Activated CD8-positive, alpha-beta memory T cell treated with anti-CD3 and anti-CD28 coated beads, Interleukin-2, amount 50 U/mL, for 48 hours (primary cell): ENCODE results near the gene MXD3.
"Not testable (repeated sequence)": the region's sequence is repeated elsewhere in the genome, so short reads cannot be mapped to it uniquely, and the experiment has no call there.

ENCODE experiments used
- DNase-seq: peaks from one replicate; pipeline ENCODE4 v3.0.0-alpha.2; 2020

Gene MXD3

DNA sequence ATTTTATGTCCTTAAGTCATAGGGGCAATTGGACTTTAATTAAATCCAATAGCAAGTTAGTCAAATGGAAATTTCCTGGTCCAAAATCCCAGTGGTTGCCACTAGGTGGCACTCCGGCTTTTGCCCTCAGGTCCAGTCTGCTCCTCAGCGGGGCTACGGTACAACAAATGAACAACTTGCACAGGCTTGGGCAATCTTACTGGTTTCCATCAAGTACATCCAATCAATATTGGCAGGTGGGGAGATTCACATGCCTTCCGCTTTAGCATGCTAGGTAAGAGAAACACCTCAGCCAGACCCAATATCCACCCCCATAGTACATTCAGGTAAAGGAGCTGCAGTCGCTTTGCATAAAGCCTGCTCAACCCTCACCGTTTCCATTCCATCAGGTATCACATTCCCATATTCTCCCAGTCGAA, 6.3 kb upstream of the MXD3 start:
- DNase-seq, result peak; percentile 83

DNA sequence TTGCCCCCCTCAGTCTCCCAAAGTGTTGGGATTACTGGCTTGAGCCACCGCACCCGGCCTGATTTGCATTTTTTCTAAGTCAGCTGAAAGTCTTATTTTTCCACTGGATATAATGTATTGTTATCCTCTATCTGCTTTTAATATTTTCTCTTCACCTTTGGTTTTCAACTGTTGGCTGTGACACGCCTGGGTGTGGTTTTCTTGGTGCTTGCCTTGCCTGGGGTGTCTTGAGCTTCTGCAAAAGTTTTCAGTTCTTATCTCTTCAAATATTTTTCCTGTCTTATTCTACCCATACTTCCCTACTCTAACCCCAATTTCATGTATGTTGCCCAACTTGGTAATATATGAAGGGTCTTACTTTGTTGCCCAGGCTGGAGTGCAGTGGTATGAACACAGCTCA, 4.3 kb upstream of the MXD3 start:
- DNase-seq, result no peak

DNA sequence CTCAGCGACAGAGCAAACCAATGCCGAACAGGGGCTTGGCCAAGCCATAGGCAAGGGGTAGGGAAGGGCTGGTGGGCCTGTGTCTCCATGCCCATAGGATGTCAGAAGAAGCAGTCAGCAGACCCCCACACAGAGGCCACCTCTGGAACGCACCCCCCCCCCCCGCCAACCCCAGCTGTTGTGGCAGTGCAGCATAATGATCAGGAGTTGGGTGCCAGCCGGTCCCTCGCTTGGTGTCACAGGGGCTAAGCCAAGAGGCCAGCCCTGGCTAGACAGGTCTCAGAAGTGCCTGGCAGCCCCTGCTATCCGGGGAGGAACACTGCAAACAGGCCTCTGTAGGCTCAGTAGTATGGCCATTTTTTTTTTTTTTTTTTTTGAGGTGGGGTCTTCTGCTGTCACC, 3.7 kb upstream of the MXD3 start:
- DNase-seq, result no peak

DNA sequence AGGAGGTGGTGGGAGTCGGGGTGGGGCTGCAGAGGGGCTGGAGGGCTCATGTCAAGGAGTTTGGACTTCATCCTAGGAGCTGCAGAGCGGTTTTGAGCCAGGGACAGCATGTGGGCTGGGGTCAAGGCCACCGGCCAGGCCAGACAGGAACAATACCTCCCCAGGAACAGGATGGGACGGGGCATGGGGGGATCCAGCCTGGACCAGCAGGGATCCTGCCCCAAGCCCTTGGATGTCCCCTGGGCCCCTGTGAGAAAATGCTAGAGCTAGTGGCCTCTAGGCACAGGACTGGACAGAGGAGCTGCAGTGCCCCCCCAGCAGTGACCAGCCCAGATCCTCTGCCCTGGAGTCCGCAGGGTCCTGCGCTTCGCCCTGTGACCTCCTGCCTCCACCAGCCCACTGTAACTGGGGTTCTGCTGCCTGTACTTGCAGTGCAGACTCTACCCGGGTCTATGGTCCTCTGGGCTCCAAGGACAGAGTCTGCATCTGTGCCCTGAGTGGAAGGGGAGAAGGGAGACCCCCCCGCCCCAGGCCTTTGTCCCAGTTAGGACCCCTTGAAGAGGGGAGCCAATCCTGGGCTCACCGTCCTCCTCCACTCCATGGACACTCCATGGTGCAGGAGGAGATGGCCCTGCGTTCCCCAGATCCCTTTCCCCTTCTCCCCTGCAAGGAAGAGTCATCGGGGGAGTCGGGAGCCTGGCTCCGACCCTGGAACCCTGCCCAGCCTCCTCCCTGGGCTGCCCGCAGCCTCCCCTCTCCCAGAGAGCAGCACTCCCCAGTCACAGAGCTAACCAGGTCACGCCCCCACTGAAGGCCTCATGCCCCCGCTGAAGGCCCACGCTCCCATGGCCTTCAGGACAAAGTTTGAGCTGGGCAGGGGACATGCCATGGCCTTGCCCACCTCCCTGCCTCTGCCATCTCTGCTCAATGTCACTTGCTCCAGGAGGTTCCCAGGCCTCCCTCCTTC, 3.0 kb upstream of the MXD3 start:
- DNase-seq, result no peak

DNA sequence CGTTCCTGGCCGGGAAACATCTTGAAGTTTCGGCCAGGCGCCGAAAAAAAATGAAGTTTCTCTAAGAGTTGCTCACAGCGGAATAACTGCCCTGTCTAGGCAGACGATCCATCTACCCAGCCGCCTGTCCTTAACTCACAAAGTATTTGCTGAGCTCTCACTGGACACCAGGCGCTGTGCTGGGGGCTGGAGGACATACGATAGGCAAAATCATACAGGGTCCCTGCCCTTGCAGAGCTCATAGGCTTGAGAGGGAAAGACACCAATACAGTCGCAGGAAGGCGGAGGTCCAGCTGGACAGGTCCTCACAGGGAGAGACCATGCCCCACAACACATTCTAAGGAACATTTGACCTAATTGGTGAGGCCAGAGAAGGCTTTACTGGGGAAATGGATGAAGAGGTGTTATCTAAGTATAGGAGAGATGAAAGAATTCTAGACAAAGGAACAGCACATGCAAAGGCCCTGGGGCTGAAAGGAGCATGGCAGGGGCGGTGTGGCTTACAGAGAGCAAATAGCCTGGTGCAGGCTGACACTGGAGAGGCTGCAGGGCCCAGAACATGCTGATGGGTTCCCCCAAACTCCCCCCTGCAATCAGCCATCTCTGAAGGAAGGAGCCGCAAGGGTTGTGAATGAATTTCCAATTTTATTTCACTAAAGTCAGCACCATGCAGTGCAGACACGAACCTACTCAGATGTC, 2.0 kb upstream of the MXD3 start:
- DNase-seq, result no peak

DNA sequence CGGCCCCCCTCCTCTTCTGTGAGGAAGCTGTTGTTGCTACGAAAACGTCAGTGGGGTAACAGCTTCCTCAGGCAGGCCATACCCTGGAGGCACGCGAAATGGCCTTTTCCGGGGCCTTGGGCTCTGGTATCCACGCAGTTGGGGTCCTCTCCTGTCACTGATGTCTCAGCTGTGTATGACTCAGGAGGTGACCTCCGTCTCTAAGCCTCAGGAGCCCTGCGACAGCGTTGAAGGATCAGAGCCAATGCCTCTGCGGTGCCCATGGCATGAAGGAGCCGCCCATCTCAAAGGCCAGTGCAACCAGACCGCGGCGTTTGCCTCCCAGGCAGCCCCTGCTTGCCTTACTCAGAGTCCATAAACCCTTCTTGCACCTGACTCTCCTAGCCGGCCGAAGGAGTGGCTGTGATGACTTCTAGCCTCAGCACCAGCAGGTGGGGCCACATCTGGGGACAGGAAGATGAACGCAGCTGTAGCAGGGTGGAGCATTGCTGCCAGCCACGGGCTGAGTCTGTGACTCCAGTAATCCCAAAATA, 1.0 kb upstream of the MXD3 start:
- DNase-seq, result peak; percentile 79

DNA sequence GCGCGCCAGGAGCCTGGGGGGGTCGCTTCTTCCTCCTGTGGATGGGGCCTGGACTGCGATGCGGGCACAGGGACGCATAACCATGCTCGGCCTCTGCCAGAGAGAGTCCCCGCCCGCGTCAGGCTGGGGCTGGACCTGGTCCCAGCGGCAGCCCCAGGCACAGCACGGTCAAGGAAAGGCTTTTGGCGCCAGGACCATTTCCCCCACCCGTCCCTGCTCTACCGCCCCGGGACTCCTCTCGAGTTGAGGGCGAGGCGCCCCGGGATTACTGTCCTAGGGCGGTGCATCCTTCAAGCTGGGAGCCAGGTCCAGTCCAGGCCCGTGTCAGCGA, 341 bp downstream of the MXD3 start:
- DNase-seq, result no peak

DNA sequence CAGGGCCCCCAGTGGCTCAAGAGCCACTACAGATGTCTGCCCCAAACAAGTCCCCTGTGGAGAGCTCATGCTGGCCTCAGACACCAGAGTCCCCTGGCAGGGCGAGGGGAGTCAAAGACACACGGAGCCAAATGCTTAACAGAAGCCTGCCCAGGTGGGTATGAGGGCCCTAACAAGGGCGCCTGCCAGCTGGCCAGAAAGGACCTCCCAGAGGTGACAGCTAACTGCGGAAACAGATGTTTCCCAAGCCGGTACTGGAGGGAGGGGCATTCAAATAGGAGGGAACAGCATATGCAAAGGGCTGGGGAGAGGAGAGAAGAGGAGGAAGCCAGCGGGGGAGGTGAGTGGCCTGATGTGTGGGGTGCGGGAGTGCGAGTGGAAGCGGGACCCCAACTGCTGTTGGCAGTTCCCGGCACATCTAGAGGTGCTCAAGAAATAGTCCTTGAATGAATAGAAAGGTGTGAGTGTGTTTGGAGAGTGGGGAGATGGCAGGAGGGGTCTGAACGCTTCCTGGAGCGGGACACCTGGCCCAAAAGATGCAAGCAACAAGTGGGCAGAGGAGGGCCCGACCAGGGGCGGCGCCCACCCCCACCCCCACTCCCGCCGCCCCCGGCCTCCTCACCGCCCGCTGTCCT, 824 bp downstream of the MXD3 start:
- DNase-seq, result no peak

DNA sequence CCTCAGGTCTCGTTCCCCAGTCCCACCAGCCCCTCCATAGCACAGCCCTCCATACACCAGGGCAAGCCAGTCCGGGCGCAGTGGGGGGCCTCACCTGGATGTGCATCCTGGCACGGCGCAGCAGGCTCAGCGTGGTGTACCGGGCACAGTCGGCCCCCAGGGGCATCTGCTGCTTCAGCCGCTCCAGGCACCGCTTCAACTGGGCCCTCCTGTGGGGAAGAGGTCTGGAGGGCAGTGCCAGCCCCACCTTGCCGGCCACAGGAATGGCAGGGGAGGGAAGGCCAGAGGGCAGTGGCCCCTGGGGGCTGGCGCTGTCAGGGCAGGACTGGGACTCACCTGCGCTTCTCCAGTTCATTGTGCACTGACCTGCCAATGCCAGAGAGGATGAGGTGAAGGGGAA, 1.4 kb downstream of the MXD3 start:
- DNase-seq, result no peak

DNA sequence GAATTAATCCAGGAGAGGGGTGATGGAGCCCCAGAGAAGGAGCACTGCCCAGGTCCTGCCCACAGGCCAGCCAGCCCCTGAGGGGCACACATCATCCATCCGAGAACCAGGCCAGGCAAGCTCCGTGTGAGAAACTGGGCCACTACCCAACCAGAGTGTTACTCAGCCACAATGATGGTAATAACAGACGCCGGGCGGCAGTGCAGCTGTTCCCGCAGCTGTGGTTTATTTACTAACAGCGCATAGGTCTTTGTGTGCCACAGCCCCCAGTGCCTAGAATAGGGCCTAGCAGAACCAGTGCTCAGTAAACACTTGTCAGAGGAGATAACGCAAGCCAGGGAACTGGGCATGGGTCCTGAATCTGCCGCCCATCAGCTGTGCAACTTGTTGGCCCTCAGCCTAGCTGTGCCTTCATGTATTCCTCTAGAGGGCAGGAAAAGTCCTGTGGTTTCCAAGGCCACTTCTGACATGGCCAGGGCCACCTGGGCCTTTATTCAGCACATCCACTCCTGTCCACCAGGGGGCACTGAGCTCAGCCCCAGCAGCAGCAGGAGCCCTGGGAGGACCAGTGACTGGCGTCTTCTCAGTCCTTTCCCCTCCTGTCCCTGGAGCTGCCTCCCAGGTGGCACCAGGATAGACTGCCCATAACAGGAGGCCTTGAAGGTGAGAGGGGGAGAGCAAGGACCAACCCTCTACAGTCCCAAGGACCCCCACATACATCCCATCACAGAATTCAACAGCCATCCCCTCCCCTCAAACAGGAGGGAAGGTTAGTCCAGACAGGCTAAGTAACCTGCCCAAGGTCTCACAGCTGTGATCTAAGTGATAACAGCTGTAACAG, 2.1 kb downstream of the MXD3 start:
- peak; percentile 85 for DNase-seq

DNA sequence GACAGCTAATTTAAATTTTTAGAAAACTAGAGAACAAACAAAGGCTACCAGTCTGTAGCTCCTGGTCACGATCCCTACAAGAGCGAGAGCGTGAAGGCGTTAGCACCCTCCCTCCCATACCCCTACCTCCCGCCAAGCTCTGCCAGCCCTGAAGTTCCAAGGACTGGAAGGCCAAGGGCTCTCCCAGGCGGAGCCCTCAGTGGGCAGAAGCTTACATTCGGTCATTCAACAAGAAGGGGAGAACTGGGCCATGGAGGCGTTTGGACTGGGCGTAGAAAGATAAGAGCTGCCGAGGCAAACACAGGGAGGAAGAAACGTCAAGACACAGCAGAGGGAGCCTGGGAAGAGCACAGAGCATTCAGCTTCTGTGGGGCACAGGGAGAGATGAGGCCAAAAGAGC, 3.0 kb downstream of the MXD3 start:
- DNase-seq, result no peak

DNA sequence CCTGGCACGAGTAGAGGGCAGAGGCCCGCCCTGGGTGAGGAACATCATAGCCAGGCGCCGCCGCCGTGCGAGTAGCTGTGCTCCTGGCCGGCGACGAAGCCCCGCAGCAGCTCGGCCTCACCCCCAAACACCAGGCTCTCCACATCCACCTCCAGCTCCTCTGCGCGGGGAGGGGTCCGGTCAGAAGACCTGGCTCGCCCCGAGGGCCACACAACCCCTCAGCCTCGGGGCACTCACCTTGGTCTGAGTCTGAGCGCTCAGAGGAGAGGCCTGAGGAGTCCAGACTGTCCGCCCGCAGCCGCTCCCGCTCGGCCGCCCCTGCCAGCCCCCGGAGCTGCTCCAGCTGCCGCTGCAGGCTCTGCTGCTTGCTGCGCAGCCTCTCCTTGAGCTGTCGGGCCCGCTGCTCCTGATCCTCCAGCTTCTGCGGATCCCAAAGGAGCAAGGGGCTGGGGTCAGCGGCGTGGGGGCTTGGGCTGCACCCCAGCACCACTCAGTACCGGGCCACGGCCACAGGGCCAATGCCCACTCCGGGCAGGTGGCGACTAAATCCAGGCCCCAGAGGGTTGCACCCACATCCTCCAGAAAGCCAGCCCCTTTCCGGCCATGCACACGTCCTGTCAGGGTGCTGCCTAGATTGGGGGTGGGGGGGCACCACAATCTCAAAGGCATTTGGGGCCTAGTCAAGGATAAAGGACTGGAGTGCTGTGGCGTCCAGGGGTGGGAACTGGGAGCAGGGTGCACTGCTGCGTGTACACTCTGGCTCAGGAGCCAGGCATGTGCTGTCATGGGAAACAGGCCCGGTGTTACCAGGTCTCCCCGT, 3.9 kb downstream of the MXD3 start:
- DNase-seq, result no peak

DNA sequence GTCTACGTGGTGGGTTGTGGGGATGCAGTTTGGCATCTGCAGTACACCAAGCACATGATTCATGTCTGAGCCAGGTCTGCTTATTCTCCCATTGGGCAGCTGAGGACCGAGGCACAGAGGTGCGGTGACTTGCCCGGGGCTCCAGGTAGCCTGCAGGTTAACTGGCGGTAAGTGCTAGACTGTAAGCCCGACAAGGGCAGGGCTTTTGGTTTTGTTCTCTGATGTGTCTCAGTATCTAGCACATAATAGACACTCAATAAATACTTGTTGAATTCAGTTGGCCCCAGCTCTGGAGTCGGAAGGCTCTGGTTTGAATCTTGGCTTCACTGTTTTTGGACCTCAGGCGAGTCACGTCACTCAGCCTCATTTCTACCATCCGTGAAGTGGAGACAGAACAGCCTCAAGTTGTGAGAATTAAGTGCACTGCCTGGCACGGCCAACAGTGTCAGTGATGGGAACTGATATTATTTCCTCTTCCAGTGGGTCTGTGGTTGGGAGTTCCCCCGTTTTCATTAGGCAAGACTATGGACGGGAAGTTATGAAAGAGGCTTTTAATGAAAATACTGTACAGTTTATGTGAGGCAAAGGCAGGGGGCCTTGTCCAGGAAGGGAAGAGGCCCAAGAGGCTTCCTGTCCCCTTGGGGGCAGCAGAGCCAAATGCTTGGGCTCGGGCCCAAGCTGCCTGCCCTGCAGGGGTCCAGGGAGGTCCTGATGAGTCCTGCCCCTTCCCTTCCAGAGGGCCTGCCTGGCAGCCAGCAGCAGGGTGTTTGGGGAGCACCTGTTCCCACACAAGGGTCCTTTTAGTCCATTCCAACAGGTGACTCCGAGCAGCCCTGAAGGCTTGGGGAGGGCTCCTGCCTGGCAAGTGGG, 4.8 kb downstream of the MXD3 start:
- DNase-seq, result no peak

DNA sequence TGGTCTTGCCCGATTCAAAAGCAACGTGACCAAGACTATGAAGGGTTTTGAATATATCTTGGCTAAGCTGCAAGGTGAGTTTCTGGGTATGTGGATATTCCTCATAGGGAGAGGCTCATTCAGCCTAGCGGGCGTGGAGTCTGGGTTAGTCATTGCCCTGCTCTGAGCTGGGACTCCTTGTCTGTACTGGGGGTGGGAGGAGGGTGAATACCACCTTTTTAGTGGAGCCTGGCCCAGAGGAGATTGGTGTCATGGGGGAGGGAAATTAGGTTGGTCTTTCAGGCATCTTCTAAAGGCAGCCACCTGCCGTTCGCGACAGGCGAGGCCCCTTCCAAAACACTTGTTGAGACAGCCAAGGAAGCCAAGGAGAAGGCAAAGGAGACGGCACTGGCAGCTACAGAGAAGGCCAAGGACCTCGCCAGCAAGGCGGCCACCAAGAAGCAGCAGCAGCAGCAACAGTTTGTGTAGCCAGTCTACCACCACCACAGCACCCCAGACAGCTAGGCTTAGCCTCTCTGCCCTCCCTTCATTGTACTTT, 5.5 kb downstream of the MXD3 start:
- not testable (repeated sequence) for DNase-seq

DNA sequence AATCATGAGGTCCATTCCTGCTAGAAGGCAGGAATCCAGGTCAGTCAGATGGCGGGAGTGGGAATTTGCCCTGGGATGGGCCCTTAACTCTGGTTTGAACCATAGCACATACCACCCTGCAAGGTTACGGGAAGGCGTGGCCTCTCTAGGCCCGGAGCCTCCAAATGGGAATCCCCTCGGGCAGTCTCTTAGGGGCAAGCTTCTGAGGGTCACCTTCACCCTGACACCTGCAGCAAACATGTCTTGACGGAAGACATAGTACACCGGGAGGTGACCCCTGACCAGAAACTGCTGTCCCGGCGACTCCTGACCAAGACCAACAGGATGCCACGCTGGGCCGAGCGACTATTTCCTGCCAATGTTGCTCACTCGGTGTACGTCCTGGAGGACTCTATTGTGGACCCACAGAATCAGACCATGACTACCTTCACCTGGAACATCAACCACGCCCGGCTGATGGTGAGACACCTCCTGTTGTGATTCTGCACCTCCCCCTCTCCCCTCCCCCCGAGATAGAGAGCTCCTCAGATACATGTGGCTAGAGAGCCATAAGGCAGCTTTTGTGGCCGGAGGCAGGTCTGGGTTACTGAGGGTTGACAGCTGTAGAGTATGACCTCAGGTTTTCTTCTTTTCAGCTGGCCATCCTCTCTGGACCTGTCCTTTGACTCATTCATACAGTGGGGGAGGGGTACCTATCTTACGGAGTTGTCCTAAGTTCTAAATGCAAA, 7.1 kb downstream of the MXD3 start:
- DNase-seq, result peak; percentile 69

DNA sequence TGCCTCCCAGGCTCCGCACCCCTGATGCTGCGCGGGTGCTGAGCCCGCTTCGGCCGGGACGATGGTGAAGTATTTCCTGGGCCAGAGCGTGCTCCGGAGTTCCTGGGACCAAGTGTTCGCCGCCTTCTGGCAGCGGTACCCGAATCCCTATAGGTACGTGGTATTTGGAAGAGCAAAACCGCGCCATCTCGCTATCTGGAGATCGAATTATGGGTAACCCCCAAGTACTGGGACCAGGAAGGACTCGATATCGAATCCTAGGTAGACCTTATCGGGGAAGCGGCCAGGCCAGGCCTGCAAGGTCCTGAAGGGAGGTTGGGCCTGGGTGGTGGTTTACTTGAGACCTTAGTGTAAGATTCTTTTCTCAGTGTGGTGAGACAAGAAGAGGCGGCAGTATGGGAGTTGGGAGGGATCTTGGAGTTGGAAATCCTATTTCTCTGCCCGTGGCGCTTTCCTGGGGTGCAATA, 7.7 kb downstream of the MXD3 start:
- DNase-seq, result no peak

DNA sequence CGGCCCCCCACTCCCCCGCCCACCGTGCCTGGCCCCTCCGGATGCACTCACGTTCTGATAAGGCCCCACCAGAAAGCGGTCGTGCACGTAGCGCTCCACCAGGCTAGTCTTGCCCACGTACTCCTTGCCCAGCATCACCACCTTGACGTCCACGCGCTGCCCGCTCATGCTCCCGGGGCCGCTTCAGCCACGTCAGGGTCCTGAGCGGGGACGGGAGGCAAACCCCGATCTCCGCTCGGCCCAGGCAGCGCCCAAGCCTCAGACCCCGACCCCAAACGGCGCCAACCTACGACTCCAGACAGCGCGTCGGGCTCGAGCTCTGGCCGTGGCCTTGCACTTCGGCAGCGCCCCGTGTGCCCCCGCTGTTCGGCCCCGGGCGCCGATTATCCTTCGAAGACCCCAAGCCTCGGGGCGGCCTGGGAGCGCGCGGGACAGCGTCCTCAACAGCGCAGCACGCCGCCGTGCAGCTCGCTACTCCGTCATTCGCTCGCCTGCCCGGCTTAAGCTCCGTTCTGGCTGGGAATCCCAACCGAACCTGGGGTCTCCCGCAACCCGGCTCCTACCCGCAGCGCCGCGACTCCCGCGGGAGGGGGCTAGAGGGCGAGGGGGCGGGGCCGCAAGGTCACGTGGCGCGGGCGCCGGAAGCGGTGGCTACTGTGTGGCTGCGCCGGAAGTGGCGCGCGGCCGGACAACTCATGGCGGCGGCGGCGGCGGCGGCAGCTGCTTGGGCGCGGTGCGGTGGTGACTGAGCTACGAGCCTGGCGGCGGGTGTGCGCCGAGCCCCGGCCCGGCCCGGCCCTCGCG, 8.4 kb downstream of the MXD3 start, which contains the start of the genes PRELID1 and RAB24:
PRELID1 (plus strand) TSS at position 679 of the 804 bp plus-strand sequence. CDS start 187 bp downstream, outside the sequence.
RAB24 (minus strand) TSS at position 599 of the 804 bp plus-strand sequence; CDS start at position 168, 431 bp downstream.
- peak; percentile 96 for DNase-seq
